Transverse colon (tissue), 4 donors: ENCODE measurements around the gene GTPBP1. TPM values are rescaled to one million over a fixed set of nuclear protein-coding genes. Genes with fewer than 3 reads are reported as not detected.

Experiments used
- DNase-seq: peaks from one replicate; pipeline ENCODE4 v3.0.0-alpha.2; 2019
- H3K27ac ChIP-seq, 4 donors: fragments of 200-600 bp; sonication (generic); 2 replicates each; pipeline ENCODE4 v1.5.1; 2016 to 2018; ENCODE audit warnings: inconsistent platforms in 4 of 4
- H3K27me3 ChIP-seq: fragments of 200-600 bp; sonication (generic); 2 replicates; pipeline ENCODE4 v1.5.1; 2017; ENCODE audit warnings: inconsistent platforms
- H3K36me3 ChIP-seq, 4 donors: fragments of 200-600 bp; sonication (generic); 2 replicates each; pipeline ENCODE4 v1.5.1; 2017 to 2019; ENCODE audit warnings: inconsistent platforms in 4 of 4
- H3K4me1 ChIP-seq, 4 donors: fragments of 200-600 bp; sonication (generic); 2 replicates each; pipeline ENCODE4 v1.5.1; 2017 to 2020; ENCODE audit warnings: inconsistent platforms in 4 of 4
- H3K4me3 ChIP-seq, 4 donors: fragments of 200-600 bp; sonication (generic); 1 replicate in 1 of 4; 2 replicates in 3 of 4; pipeline versions ENCODE4 v1.5.1 to v1.6.1; 2017 to 2019; ENCODE audit warnings: inconsistent platforms in 4 of 4
- H3K9me3 ChIP-seq, 2 donors: fragments of 200-600 bp; sonication (generic); 2 replicates each; pipeline ENCODE4 v1.5.1; 2017 to 2019; ENCODE audit warnings: inconsistent platforms in 2 of 2
- EP300 ChIP-seq: sonication (generic); formaldehyde crosslinking; IDR thresholded peaks from one replicate; pipeline ENCODE4 v1.6.1; 2017; ENCODE audit warnings: antibody characterized with exemption, low read depth
- POLR2A ChIP-seq: fragments of 450-650 bp; IDR thresholded peaks from one replicate; pipeline ENCODE4 v1.6.1; 2016; ENCODE audit warnings: antibody characterized with exemption, mild to moderate bottlenecking, moderate library complexity
- POLR2AphosphoS5 ChIP-seq, 3 donors: sonication (generic); formaldehyde crosslinking; IDR thresholded peaks; one replicate each; pipeline ENCODE4 v1.6.1; 2016; ENCODE audit warnings: antibody characterized with exemption in 3 of 3
- WGBS, 2 donors: methylation state at CpG; one replicate each; pipeline ENCODE4 v1.1.5; 2018; ENCODE audit warnings: low coverage in 1 of 2; 5-methylcytosine and 5-hydroxymethylcytosine counted together
- in situ Hi-C, 4 donors: fragments of 200-750 bp; cut with MboI; loops; one replicate each; pipeline versions ENCODE4 v1.15.0 to v1.15.1; 2017; ENCODE audit warnings: low sequenced_read_pairs in 3 of 4, low pct_ligation_motif_present in 1 of 4, low pct_unique_long_range_greater_than_20kb in 1 of 4
- intact Hi-C: fragments of 100-400 bp; cut with DNase I; formaldehyde crosslinking; loops from one replicate; pipeline ENCODE4 v1.15.1; 2023; ENCODE audit warnings: low total_unique reads
- total RNA-seq, 4 donors: library from RNA; depleted of rRNA; stranded (reverse); fragments of >200 nt; gene quantifications; one replicate each; pipeline ENCODE4 v1.1.0, GENCODE V29; 2016
- TF ChIP-seq, protein P1 (sequence below), 5 experiments: fragments of 200-600 bp in 3 of 5; fragments of 450-650 bp in 2 of 5; sonication (generic) in 3 of 5; IDR thresholded peaks; 1 replicate in 2 of 5; 2 replicates in 3 of 5; pipeline ENCODE4 v1.5.1; 2016 to 2017; ENCODE audit warnings: antibody characterized with exemption in 5 of 5, inconsistent platforms in 3 of 5, mild to moderate bottlenecking in 2 of 5, moderate library complexity in 1 of 5

The GTPBP1 gene
- total RNA-seq, 4 donors from 2014 or later, result 51.5 to 84.9 (median 77.6) TPM

DNA sequence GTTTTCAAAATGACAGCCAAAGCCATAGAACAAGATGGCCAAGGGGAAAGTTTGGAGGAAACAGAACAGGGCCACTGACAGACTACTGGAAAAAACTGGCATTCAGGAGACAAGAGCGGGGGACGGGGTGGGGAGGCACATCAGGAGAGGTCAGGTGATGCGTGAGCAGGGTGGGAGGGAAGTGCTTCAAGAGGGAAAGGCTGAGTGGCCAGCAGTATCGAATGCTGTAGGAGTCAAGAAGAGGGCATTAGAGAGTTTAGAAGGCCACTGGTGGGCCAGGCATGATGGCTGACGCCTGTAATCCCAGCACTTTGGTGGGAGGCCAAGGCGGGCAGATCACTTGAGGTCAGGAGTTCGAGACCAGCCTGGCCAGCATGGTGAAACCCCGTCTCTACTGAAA lies 8.2 kb downstream of the GTPBP1 start:
- TF ChIP-seq POLR2AphosphoS5 (IDR thresholded peaks at IDR 0.05), result no peak
- no peak for TF ChIP-seq POLR2A
- no peak overlapping the region for H3K4me3 ChIP-seq
- intact Hi-C loops (no loop called here), in situ Hi-C loops (no loop called here)
- no peaks in the 10 kb centered on the region for H3K9me3 ChIP-seq
- H3K27ac ChIP-seq, result no peak overlapping the region
- peaks cover 0 to 17% (median 7%) of the 10 kb centered on the region in 4 donors for H3K36me3 ChIP-seq
- no peaks in the 10 kb centered on the region for H3K27me3 ChIP-seq
- 77 to 89% methylated on average over 8 of the region's 8 CpGs for WGBS, 2 donors
- DNase-seq, result no peak
- H3K4me1 ChIP-seq, result peaks cover 0 to 28% (median 7%) of the 10 kb centered on the region in 4 donors

DNA sequence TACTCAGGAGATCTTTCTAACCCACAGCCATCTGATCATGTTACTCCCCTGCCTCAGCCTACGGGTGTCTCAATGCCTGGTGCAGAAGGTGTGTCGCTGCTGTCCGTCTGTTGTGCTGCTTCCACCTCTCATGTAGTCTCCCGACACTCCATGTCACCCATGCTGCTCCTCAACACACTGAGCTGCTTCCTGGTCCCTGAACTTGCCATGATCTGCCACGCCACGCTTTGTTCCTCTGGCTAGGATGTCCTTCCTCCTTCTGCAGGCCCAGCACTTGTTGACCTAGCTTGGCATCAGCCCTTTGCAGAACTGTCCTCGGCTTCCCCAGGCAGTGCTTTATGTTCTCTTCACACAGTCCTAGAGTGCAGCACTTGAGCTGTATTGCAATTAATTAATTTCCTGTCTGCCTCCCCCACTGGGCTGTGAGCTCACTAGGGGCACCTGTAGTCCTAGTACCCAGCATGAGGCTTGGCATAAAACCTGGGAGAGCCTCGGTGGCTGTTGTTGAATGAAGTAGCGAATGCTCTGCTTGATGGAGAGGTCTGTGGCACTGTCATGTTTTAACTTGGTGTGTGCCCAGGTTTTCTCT lies 9.5 kb downstream of the GTPBP1 start:
- peaks cover 0 to 20% (median 7%) of the 10 kb centered on the region in 4 donors for H3K36me3 ChIP-seq
- in situ Hi-C loops, result no loop called here
- H3K27ac ChIP-seq, result no peak overlapping the region
- intact Hi-C loops, result no loop called here
- no peak overlapping the region for H3K4me3 ChIP-seq
- H3K4me1 ChIP-seq, result peaks cover 0 to 22% (median 7%) of the 10 kb centered on the region in 4 donors
- DNase-seq, result no peak
- TF ChIP-seq POLR2AphosphoS5 (IDR thresholded peaks at IDR 0.05) (no peak), POLR2A (no peak)
- 92 to 100% methylated on average over 1 to 9 of the region's 9 CpGs for WGBS, 2 donors
- H3K27me3 ChIP-seq, result no peaks in the 10 kb centered on the region
- no peaks in the 10 kb centered on the region for H3K9me3 ChIP-seq

DNA sequence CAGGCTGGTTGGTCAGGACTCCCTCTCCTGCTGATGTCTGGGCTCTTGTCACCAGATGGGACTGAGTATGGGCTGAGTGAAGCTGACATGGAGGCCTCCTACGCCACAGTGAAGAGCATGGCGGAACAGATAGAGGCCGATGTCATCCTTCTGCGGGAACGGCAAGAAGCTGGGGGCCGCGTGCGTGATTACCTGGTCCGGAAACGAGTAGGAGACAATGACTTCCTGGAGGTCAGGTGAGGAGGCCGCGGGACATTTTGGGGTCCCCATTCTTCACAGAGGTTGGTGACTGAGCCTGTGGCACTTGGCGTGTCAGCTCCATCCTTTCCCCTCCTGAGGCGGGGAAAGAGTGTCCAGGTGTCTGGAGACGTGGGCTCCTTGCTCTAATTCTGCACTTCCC lies 10.1 kb downstream of the GTPBP1 start:
- Histone ChIP-seq H3K36me3 (peaks cover 0 to 20% (median 7%) of the 10 kb centered on the region in 4 donors), H3K9me3 (no peaks in the 10 kb centered on the region), H3K27me3 (no peaks in the 10 kb centered on the region), H3K4me1 (peaks cover 0 to 22% (median 7%) of the 10 kb centered on the region in 4 donors), H3K27ac (no peak overlapping the region), H3K4me3 (no peak overlapping the region)
- TF ChIP-seq, protein P1, sequence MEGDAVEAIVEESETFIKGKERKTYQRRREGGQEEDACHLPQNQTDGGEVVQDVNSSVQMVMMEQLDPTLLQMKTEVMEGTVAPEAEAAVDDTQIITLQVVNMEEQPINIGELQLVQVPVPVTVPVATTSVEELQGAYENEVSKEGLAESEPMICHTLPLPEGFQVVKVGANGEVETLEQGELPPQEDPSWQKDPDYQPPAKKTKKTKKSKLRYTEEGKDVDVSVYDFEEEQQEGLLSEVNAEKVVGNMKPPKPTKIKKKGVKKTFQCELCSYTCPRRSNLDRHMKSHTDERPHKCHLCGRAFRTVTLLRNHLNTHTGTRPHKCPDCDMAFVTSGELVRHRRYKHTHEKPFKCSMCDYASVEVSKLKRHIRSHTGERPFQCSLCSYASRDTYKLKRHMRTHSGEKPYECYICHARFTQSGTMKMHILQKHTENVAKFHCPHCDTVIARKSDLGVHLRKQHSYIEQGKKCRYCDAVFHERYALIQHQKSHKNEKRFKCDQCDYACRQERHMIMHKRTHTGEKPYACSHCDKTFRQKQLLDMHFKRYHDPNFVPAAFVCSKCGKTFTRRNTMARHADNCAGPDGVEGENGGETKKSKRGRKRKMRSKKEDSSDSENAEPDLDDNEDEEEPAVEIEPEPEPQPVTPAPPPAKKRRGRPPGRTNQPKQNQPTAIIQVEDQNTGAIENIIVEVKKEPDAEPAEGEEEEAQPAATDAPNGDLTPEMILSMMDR (IDR thresholded peaks at IDR 0.05), result no peak
- TF ChIP-seq EP300, result no peak
- no peak for TF ChIP-seq POLR2A
- no peak for TF ChIP-seq POLR2AphosphoS5 (IDR thresholded peaks at IDR 0.05)
- 93% methylated on average over 15 of the region's 15 CpGs; no CpG with 5 or more reads in 1 of the 2 donors for WGBS, 2 donors
- in situ Hi-C loops (no loop called here), intact Hi-C loops (no loop called here)
- DNase-seq, result no peak

DNA sequence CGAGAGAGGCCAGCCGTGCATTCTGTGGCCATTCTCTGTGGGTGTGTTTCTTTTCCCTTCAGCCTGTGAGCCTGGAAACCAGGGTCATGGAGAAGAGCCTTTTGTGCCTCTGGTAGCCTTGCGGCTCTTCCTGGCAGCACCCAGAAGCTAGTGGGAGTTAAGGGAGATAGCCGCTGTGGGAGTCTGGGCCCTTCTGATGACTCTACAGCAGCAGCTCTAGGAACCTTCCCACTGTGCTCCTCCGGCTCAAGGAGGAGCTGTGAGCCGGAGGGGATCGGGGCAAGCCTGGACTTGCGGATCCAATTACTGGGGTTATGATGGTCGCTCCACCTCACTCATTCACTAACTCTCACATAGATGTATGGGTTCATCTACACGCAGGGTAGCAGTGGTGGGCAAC lies 10.5 kb downstream of the GTPBP1 start:
- DNase-seq, result peak; percentile 6
- WGBS, 2 donors, result 97 to 100% methylated on average over 1 to 9 of the region's 10 CpGs

DNA sequence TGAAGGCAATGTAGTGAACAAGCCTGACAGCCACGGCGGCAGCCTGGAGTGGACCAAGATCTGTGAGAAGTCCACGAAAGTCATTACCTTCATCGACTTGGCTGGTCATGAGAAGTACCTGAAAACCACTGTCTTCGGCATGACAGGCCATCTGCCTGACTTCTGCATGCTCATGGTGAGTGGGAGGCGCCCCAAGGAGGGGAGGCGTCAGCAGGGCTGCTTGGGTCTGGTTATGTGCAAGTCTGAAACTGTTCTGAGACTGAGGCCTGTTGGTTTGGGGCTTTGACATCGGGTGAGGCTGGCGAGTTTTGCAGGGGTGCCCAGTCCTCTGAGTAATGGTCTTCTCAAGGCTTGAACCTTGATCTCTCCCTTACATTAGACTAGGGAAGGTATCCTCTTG lies 11.1 kb downstream of the GTPBP1 start:
- WGBS, 2 donors, result 92% methylated on average over 9 of the region's 9 CpGs; no CpG with 5 or more reads in 1 of the 2 donors

More for the DNA sequence above, 10.5 kb downstream of the GTPBP1 start:
- intact Hi-C loops (no loop called here), in situ Hi-C loops (no loop called here)
- TF ChIP-seq POLR2A (no peak), EP300 (no peak), POLR2AphosphoS5 (IDR thresholded peaks at IDR 0.05) (no peak)
- TF ChIP-seq, protein P1 (IDR thresholded peaks at IDR 0.05), result no peak
- H3K36me3 ChIP-seq, result peaks cover 0 to 23% (median 7%) of the 10 kb centered on the region in 4 donors
- no peak overlapping the region for H3K4me3 ChIP-seq
- H3K27ac ChIP-seq, result no peak overlapping the region
- no peaks in the 10 kb centered on the region for H3K27me3 ChIP-seq
- peaks cover 0 to 22% (median 7%) of the 10 kb centered on the region in 4 donors for H3K4me1 ChIP-seq
- no peaks in the 10 kb centered on the region for H3K9me3 ChIP-seq

More for the DNA sequence above, 11.1 kb downstream of the GTPBP1 start:
- H3K27me3 ChIP-seq, result no peaks in the 10 kb centered on the region
- intact Hi-C loops (no loop called here), in situ Hi-C loops (no loop called here)
- TF ChIP-seq EP300 (no peak), POLR2A (no peak), POLR2AphosphoS5 (IDR thresholded peaks at IDR 0.05) (no peak)
- TF ChIP-seq, protein P1 (IDR thresholded peaks at IDR 0.05), result no peak
- peaks cover 0 to 28% (median 8%) of the 10 kb centered on the region in 4 donors for H3K36me3 ChIP-seq
- H3K27ac ChIP-seq, result no peak overlapping the region
- DNase-seq, result no peak
- no peak overlapping the region for H3K4me3 ChIP-seq
- peaks cover 0 to 22% (median 7%) of the 10 kb centered on the region in 4 donors for H3K4me1 ChIP-seq
- no peaks in the 10 kb centered on the region for H3K9me3 ChIP-seq
